Natural killer cell treated with Interleukin-12 subunit alpha and Interleukin-12 subunit beta and Interleukin-15 and Interleukin-18, amount 100 ng/mL, for 72 hours (primary cell): Measurements from ENCODE around the gene SMAD7. TPM values are rescaled to one million over a fixed set of nuclear protein-coding genes. Genes with fewer than 3 reads are reported as not detected.
A peak's percentile ranks its signal among the peaks of the same experiment; 100 is the strongest.

Experiments used
- ATAC-seq, 2 donors: fragments of 150-1000 bp; cut with Tn5 transposase in 1 of 2; sonication (Bioruptor Pico), chemical (Tn5 transposase) in 1 of 2; 2 replicates each; pipeline ENCODE4 v1.10.0; 2021
- DNase-seq: peaks from one replicate; pipeline ENCODE4 v3.0.0; 2022; ENCODE audit warnings: low spot score
- H3K27ac Mint-ChIP-seq, 2 donors: 1 replicate in 1 of 2; 2 replicates in 1 of 2; pipeline ENCODE4 v1.8.0; 2022; ENCODE audit warnings: mixed read lengths in 2 of 2, mild to moderate bottlenecking in 1 of 2, moderate library complexity in 1 of 2
- H3K27me3 Mint-ChIP-seq, 2 donors: 1 replicate in 1 of 2; 2 replicates in 1 of 2; pipeline ENCODE4 v1.8.0; 2022; ENCODE audit warnings: mixed read lengths in 2 of 2
- H3K36me3 Mint-ChIP-seq: one replicate; pipeline ENCODE4 v1.8.0; 2022; ENCODE audit warnings: mixed read lengths
- H3K4me1 Mint-ChIP-seq, 2 donors: 1 replicate in 1 of 2; 2 replicates in 1 of 2; pipeline ENCODE4 v1.8.0; 2022; ENCODE audit warnings: low read depth in 2 of 2, mixed read lengths in 2 of 2, mild to moderate bottlenecking in 1 of 2
- H3K4me3 Mint-ChIP-seq: one replicate; pipeline ENCODE4 v1.8.0; 2022; ENCODE audit warnings: mixed read lengths
- H3K9me3 Mint-ChIP-seq: 2 replicates; pipeline ENCODE4 v1.8.0; 2022; ENCODE audit warnings: mixed read lengths
- total RNA-seq, 2 donors: library from RNA; stranded (reverse); gene quantifications; one replicate each; pipeline ENCODE4 v1.2.3, GENCODE V29; 2022

Gene SMAD7
- total RNA-seq, 2 donors from 2014 or later = 49.1 to 85.8 TPM

DNA sequence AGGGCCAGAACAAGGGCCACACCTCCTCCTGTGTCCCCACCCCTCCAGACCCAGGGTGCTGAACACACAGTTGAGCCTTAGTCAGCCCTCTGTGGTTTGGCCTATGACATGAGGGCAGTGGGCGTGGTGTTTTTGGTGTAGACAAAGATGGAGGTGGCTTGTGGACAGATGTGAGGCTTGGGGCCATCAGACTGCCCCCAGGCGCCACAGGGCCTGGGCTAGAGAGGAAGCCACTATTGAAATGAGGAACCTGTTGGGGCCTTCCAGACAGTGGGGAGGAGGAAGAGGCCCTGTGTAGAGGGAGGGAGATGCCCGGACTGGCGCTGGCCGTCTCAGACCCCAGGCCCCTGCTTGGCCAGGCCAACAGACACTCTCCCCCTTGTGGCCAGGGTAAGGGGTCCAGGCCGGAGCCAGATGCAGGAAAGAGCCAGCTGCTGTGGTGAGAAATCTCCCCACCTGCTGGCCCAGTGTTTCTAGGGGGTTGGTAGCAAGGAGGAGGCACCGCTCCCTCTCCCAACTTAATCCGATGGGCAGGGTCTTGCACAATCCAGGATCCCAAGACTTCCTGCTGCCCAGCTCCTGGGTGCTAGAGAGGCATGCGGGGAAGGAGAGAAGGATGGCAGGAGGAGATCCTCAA, 53.8 kb downstream of the SMAD7 start:
- Mint-ChIP-seq H3K4me3 (peak overlapping the region; percentile 23), H3K27me3 (no peaks in the 10 kb centered on the region), H3K36me3 (no peaks in the 10 kb centered on the region), H3K4me1 (peaks cover 29 to 30% of the 10 kb centered on the region in 2 donors), H3K9me3 (peaks cover 3% of the 10 kb centered on the region), H3K27ac (peak overlapping the region; percentile 63 to 84)
- ATAC-seq (peak; percentile 90 to 91), DNase-seq (peak; percentile 79)

DNA sequence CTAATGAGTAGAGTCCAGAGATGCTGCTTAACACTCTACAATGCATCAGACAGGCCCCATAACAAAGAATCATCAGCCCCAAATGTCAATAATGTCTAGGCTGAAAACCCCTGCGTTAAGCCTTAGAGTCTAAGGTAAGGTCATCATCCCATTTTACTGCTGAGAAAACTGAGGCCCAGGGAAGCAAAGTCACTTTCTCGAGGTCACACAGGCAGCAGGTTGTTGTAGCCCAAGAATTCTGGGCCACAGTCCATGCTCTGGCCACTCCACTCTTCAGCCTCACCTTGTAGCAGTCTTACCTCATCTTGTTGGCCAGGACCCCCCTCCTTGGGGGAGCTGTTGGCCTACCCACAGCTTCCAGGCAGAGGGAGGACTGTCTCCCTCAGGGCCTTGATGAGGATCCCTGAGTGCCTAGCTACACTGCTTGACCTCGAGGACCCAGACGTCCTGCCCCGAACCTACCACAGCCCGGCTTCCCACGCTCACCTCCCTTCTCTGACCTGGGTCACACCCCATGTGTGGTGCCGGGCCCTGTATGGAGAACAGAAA, 54.4 kb downstream of the SMAD7 start:
- Mint-ChIP-seq H3K4me1 (peaks cover 29 to 30% of the 10 kb centered on the region in 2 donors), H3K4me3 (peak overlapping the region; percentile 23), H3K9me3 (peaks cover 3% of the 10 kb centered on the region), H3K27ac (peak overlapping the region; percentile 64 to 84), H3K36me3 (no peaks in the 10 kb centered on the region), H3K27me3 (no peaks in the 10 kb centered on the region)
- DNase-seq = no peak
- no peak for ATAC-seq

DNA sequence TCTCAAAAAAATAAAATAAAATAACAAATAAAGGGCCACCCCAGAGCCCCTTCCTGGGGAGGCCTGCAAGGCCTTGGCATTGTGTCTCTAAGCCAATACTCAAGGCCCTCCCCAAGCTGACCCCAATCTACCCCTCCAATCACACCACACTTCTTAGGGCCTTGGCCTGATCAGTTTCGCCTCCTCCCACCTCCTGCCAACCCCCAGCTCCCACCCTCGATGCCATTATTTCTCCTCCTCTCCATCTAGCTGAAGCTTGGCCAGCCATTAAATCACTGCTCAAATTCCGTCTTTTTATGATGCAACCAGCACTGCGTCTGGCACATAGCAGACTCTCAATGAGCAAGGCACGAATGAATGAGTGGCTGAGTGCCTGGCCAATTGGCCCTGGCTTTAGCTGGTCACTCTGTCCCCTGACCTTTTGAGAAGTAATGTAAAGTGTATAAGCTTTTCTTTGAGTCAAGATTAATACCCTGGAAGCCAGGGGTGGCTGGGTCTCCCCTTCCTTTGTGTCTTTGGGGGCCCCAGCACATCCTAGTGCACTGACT, 55.9 kb downstream of the SMAD7 start:
- H3K4me1 Mint-ChIP-seq = peaks cover 23 to 28% of the 10 kb centered on the region in 2 donors
- DNase-seq (no peak), ATAC-seq (no peak)
- peak overlapping the region in 1 of 2 donors; percentile 78 for H3K27ac Mint-ChIP-seq
- no peaks in the 10 kb centered on the region for H3K36me3 Mint-ChIP-seq
- H3K27me3 Mint-ChIP-seq = no peaks in the 10 kb centered on the region
- no peak overlapping the region for H3K4me3 Mint-ChIP-seq
- H3K9me3 Mint-ChIP-seq = peaks cover 3% of the 10 kb centered on the region

DNA sequence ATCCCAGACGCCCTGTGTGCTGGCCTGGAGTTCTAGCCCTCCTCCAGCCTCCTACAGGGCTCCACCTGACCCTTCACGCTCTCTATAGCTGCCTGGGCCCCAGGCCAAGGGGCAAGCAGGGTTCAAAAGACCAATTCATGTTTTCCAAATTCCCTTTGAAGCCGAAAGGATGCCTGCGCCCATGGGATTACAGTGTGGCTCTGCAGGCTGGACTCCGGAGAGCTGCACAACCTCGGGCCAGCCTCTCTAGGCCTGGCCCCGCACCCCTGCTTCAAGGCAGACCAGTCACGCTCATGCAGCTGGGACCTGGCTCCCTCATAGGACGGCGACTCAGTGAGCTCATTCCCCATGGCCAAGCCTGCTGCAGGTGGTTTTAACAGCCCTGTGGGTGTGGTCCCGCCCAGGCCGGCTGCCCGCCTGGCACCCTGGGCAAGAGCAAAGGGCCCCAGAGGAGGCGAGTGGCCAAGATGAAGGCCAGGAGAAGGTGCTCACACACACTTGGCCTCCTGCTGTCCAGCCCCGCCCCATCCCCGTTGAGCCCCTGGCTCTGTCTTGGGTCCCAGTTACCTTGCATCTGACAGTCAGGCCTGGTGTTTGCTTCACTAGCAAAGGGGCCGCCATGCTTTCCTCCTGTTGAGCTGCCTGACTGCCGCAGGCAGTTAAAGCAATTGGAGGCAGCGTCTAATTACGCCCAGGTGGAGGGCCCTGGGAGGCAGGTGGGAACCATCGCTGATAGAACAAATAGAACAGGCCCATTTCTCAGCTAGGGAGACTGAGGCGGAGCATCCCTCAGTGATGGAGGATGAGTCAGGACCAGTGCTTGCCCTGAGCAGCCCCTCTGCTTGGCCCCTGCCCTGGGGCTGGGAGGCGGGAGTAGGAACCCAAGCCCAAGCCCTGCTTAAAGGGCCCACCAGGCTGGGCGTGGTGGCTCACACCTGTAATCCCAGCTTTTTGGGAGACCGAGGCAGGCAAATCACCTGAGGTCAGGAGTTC, 56.9 kb downstream of the SMAD7 start:
- Mint-ChIP-seq H3K9me3 (no peaks in the 10 kb centered on the region), H3K4me1 (peaks cover 19 to 24% of the 10 kb centered on the region in 2 donors), H3K4me3 (no peak overlapping the region), H3K36me3 (no peaks in the 10 kb centered on the region), H3K27ac (peak overlapping the region in 1 of 2 donors; percentile 86), H3K27me3 (no peaks in the 10 kb centered on the region)
- DNase-seq = no peak
- ATAC-seq = no peak

DNA sequence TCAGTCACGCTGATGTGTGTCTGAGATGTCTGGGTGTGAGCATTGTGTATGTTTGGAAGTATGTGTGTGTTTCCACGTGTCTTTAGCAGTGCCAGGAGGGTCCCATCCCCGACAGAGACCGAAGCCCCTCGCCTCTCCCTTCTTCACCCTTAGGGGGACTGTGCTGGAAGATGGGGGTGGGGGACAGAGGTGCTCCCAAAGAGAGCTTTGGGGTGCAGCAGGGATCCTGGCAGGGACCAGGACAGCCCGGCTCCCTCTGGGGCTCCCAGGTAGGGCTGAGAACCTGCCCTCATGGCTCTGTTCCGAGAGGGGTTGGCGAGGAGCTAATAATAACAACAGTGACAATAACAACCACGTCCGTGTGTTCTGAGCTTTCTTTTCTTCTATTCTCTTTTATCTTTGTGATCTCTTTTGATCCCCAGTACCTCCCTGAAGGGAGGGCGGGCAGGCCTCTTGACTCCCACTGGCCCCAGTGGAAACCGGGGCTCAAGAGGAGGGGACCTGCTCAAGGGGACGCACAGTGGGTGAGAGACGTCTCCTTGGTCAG, 57.6 kb downstream of the SMAD7 start:
- no peak overlapping the region for H3K4me3 Mint-ChIP-seq
- ATAC-seq = no peak
- H3K9me3 Mint-ChIP-seq = no peaks in the 10 kb centered on the region
- peak overlapping the region in 1 of 2 donors; percentile 86 for H3K27ac Mint-ChIP-seq
- no peak for DNase-seq
- H3K27me3 Mint-ChIP-seq = no peaks in the 10 kb centered on the region
- H3K36me3 Mint-ChIP-seq = no peaks in the 10 kb centered on the region
- H3K4me1 Mint-ChIP-seq = peaks cover 19 to 24% of the 10 kb centered on the region in 2 donors

DNA sequence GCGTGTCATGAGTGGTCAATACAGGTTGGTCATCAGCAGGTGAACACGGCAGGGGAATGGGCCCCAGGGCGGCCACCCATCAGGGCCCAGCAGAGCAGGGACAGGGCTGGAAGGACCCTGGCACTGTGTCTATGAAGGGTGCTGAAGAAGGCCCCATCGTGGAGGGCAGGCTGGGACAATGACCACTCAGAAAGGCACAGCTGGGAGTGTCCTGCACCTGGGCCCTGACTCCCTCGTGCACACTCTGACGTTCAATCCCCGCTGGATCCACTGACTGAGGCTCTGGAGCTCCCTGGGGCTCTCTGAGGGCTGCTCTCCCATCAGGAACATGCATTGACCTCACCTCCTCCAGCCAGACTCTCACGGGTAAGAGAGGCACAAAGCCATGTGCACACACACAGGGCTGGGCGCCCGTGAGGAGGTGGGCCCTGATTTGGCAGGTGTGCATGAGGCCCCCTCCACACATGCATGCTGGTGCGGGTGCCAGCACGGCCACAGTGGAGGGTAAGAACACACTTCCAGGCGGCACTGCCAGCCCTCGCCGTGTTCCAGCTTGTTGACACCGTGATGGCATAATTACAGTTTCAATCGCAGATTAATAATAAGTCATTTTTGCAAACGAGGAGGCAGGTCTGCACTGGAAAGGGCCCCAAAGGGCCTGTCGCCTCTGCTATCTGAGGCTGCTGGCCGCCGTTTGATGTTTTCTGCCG, 58.5 kb downstream of the SMAD7 start:
- H3K36me3 Mint-ChIP-seq = no peaks in the 10 kb centered on the region
- no peaks in the 10 kb centered on the region for H3K27me3 Mint-ChIP-seq
- no peak overlapping the region for H3K27ac Mint-ChIP-seq
- no peak overlapping the region for H3K4me3 Mint-ChIP-seq
- peaks cover 19 to 24% of the 10 kb centered on the region in 2 donors for H3K4me1 Mint-ChIP-seq
- DNase-seq = no peak
- H3K9me3 Mint-ChIP-seq = no peaks in the 10 kb centered on the region
- no peak for ATAC-seq

DNA sequence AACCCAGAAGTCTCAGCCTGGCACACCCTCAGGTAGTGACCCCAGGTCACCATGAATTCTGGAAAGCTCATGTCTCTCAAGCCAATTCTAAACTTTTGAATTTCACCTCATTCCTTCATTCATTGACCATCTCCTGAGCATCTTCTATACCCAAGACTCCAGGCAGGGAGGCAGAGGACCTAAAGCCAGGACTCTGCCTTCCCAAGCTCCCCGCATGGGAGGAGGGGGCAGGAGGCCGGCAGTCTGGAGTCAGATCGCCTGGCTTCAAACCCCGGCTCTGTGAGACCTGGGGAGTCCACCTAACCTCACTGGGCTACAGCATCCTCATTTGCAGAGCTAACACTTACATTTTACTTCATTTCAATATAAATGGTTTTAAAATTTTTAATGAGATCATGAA, 59.0 kb downstream of the SMAD7 start:
- ATAC-seq (no peak), DNase-seq (no peak)
- no peak overlapping the region for H3K4me3 Mint-ChIP-seq
- H3K9me3 Mint-ChIP-seq = no peaks in the 10 kb centered on the region
- H3K36me3 Mint-ChIP-seq = no peaks in the 10 kb centered on the region
- H3K27ac Mint-ChIP-seq = no peak overlapping the region
- H3K27me3 Mint-ChIP-seq = no peaks in the 10 kb centered on the region
- peaks cover 13 to 23% of the 10 kb centered on the region in 2 donors for H3K4me1 Mint-ChIP-seq

DNA sequence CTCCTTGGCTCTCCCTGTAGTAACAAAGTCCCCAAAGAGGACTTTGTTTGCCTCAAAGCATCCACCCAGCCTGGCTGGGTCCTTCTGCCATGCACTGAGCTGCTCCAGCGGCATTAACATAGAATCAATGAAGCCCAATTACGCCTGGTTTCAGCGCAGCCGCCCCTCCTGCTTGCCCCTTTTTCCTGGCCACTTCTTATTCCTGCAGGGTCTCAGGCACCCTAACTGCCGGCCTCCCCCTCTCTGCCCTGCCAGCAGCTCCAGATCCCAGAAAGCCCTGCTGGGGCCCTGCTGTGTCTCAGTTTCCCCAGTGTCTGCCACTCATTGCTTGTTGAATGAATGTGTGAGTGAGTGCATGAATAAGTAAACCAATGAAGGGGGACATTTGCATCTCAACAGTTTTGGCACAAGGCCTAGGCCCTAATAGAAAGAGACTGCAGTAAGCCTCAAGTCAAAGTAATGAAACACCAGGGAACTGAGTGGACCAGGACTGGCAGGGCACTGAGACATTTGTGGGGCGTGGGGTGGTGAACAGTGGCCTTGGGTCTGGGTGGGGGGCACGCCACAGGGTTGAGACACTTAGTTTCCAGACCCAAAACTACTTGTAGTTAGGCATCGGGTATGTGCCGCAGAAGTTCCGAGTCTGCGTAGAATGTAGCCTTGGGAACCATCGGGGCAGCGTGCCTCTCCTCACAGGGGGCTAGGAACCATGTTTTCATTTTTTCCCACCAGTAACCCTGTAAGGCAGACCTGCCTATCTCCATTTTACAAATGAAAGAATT, 60.6 kb downstream of the SMAD7 start:
- no peaks in the 10 kb centered on the region for H3K27me3 Mint-ChIP-seq
- H3K9me3 Mint-ChIP-seq = no peaks in the 10 kb centered on the region
- peaks cover 11 to 18% of the 10 kb centered on the region in 2 donors for H3K4me1 Mint-ChIP-seq
- no peaks in the 10 kb centered on the region for H3K36me3 Mint-ChIP-seq
- H3K4me3 Mint-ChIP-seq = no peak overlapping the region
- peak overlapping the region in 1 of 2 donors; percentile 63 for H3K27ac Mint-ChIP-seq
- ATAC-seq (no peak), DNase-seq (no peak)

DNA sequence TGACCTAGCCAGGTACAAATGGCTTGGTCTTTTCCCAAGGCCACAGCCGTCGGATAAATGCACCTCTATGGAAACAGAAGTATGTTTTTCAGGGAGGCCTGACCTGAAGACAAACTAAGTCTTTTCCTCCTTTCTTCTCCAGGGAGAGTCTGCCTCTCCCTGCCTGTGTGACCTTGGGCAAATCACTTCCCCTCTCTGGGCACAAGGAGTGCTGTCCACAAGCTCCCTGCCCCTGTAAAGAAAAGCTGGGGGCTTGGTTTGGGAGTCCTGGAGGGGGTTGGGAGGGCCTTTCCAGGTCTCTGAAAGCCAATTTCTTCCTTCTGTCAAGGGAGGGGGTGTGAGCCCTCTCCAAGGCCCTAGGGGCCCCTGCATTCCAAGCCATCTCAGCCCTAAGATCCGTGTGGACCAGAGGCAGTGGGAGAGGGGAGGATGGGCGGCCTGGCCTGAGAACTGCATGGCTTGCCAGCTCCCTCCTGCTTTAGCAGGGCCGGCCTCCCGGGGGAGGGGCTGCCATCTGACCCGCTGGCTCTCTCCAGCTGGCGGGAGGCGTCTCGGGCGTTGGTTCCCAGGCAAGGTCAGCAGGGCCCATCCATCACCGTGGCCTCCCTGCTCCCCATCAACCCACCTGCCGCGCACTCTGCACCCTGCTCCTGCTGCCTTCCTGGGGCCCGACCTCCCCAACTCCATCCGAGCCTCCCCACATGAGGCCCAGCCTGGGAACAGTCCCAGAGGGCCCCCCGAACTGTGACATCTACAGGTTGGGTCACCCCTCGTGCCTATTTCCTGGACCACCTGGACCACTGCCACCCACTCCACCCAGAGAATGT, 61.4 kb downstream of the SMAD7 start:
- H3K4me1 Mint-ChIP-seq = peaks cover 13 to 21% of the 10 kb centered on the region in 2 donors
- H3K4me3 Mint-ChIP-seq = no peak overlapping the region
- no peak for ATAC-seq
- peak overlapping the region in 1 of 2 donors; percentile 63 for H3K27ac Mint-ChIP-seq
- no peaks in the 10 kb centered on the region for H3K27me3 Mint-ChIP-seq
- H3K9me3 Mint-ChIP-seq = no peaks in the 10 kb centered on the region
- no peak for DNase-seq
- H3K36me3 Mint-ChIP-seq = no peaks in the 10 kb centered on the region

DNA sequence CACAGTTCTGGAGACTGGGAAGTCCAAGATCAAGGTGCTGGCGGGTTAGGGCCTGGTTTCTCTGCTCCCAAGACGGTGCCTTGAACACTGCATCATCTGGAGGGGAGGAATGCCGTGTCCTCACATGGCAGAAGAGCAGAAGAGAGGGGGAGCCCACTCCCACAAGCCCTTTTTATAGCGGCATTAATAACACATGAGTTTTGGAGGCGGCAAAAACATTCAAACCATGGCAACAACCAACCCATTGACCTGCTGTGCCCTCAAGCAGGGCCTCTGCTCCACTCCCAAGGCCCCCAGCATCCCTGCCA, 62.0 kb downstream of the SMAD7 start:
- Mint-ChIP-seq H3K27me3 (no peaks in the 10 kb centered on the region), H3K9me3 (no peaks in the 10 kb centered on the region), H3K4me1 (peaks cover 14 to 24% of the 10 kb centered on the region in 2 donors)

DNA sequence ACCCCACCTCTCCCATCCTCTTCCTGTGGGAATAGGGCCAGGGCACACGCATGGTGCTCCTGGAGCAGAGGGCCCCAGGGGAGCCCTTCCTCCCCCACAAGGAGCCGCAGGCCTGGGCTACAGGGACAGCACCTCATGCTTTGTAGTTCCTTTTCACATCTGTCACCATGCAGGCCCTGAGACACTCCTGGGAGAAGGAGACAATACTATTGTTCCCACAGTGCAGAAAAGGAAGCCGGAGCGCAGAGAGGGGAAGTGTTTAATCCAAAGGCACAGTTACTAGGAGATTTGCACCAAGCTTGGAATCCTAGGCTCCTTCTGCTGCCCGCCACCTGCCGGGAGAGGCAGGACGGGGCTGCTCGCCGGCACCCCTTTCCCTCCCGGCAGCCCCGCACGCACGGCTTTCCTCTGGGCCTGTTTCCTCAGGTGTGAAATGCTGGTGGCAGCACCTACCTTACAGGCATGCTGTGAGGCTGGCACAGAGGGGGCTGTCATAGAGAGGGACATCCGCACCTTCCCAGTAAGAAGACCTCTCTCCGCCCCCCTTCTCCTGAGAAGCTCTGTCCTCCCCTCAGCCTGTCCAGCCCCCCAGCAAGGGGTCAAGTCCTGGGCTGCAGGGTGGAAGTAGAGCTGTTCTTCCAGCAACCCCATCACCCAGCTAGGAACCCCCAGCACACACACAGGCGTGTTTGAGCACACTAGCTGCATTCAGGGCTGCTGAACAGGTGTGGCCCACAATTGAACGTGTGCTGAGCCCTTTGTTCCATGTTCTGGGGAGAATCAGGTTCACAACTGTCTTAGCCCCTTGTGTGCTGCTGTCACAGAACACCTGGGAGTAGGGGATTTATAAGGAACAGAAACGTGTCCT, 62.6 kb downstream of the SMAD7 start:
- Mint-ChIP-seq H3K27me3 (no peaks in the 10 kb centered on the region), H3K4me1 (peaks cover 14 to 19% of the 10 kb centered on the region in 2 donors), H3K27ac (peak overlapping the region in 1 of 2 donors; percentile 85), H3K9me3 (no peaks in the 10 kb centered on the region), H3K36me3 (no peaks in the 10 kb centered on the region), H3K4me3 (no peak overlapping the region)
- ATAC-seq (no peak), DNase-seq (no peak)

More for the DNA sequence above, 62.0 kb downstream of the SMAD7 start:
- Mint-ChIP-seq H3K27ac (no peak overlapping the region), H3K36me3 (no peaks in the 10 kb centered on the region), H3K4me3 (no peak overlapping the region)
- no peak for DNase-seq
- ATAC-seq = no peak
